ENCODE results near the gene SYNPR. TPM values are rescaled to one million over a fixed set of nuclear protein-coding genes. Genes with fewer than 3 reads are reported as not detected.
A peak's percentile ranks its signal among the peaks of the same experiment; 100 is the strongest.

The SYNPR gene
- total RNA-seq, 1 experiment from 2014 or later, result 0.85 TPM

DNA sequence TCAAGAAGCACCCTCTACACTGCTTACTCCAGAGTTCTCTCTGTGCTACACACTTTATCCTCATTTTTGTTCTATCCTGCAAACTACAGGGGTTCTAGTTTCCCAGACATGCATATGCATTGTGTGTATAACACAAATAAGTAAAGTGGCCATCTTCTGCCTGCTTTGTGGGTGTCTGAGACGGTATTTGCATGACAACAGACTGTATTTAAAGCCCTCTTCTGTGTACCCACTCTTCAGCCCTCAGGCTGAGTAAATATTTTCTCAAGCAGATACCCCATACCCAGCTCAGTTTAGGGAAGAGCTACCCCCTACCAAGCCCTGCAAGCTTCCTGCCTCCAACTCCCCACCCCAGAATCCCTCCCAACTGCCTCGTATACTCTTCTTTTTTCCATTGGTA lies 31.7 kb downstream of the SYNPR start:
- Mint-ChIP-seq H3K4me1 (peaks cover 10% of the 10 kb centered on the region), H3K36me3 (no peaks in the 10 kb centered on the region), H3K27ac (no peak overlapping the region), H3K4me3 (no peak overlapping the region), H3K27me3 (ENCODE audit: low read depth) (peaks cover 96% of the 10 kb centered on the region), H3K9me3 (no peaks in the 10 kb centered on the region; the same call in 1 of the 2 replicates)
- CTCF ChIA-PET, result no interaction called here
- ATAC-seq, result peak; percentile 98
- POLR2A ChIA-PET, result interaction anchor here (0.6 kb wide), 1 partner anchor 30 kb away, joined by 3 read pairs; no protein-coding TSS in a partner anchor
- no peak for DNase-seq (ENCODE audit: low spot score)
- no peak for TF ChIP-seq ZNF671 (CRISPR knock-in tag; IDR thresholded peaks at IDR 0.05)
- TF ChIP-seq, protein P1, sequence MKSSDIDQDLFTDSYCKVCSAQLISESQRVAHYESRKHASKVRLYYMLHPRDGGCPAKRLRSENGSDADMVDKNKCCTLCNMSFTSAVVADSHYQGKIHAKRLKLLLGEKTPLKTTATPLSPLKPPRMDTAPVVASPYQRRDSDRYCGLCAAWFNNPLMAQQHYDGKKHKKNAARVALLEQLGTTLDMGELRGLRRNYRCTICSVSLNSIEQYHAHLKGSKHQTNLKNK (CRISPR knock-in tag; IDR thresholded peaks at IDR 0.05), result peak; percentile 55; the same call in 1 of the 2 replicates

DNA sequence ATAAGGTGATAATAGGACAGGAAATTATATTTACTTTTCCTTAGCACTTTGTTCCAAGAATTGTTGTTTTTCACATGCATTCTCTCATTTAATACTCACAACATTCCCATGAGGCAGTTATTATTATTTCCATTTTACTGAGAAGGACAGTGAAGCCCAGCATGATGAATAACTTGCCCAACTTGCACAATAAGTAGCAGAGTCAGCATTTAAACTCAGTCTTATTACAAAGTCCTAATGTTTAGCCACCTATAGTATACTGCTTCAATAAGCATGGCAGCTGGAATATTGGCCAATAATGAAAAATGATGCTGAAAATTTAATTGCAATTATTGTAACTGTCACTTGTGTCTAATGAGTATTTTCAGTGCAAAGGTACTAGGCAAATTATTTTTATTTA lies 45.7 kb downstream of the SYNPR start:
- ATAC-seq (no peak), DNase-seq (ENCODE audit: low spot score) (no peak)
- Mint-ChIP-seq H3K4me3 (no peak overlapping the region), H3K27me3 (ENCODE audit: low read depth) (peaks cover 71% of the 10 kb centered on the region), H3K4me1 (peaks cover 4% of the 10 kb centered on the region), H3K9me3 (no peaks in the 10 kb centered on the region), H3K36me3 (no peaks in the 10 kb centered on the region), H3K27ac (no peak overlapping the region)
- ChIA-PET CTCF (no interaction called here), POLR2A (no interaction called here)
- TF ChIP-seq MXD4 (CRISPR knock-in tag; IDR thresholded peaks at IDR 0.05; ENCODE audit: borderline replicate concordance) (no peak), ZNF416 (CRISPR knock-in tag; IDR thresholded peaks at IDR 0.05) (no peak)

DNA sequence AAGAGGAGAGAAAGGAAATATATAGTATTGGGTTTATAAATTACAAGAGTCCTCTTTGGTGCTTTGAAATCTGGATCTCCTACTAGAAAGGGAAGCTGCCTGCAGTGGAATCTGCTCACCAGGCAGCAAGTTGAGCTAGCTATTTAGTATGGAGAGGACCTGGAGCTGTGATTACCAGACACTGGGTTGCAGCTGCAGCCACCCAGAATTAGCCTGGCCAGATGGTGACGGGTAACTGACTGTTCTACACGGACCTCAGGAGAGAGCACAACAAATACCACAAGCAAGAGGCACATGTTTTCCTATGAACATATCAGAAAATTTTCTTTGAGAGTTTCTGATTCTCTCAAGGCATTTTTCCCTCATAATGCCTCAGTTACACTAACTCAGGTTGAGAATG lies 46.5 kb downstream of the SYNPR start:
- POLR2A ChIA-PET, result no interaction called here
- H3K4me1 Mint-ChIP-seq, result peaks cover 4% of the 10 kb centered on the region
- peaks cover 63% of the 10 kb centered on the region for H3K27me3 Mint-ChIP-seq (ENCODE audit: low read depth)
- no peaks in the 10 kb centered on the region for H3K9me3 Mint-ChIP-seq
- H3K36me3 Mint-ChIP-seq, result no peaks in the 10 kb centered on the region
- H3K27ac Mint-ChIP-seq, result no peak overlapping the region
- no peak overlapping the region for H3K4me3 Mint-ChIP-seq
- DNase-seq (ENCODE audit: low spot score), result no peak
- CTCF ChIA-PET, result interaction anchor here (0.6 kb wide), 1 partner anchor 27 kb away, joined by 3 read pairs; no protein-coding TSS in a partner anchor
- no peak for ATAC-seq
- no peak for TF ChIP-seq ZNF416 (CRISPR knock-in tag; IDR thresholded peaks at IDR 0.05)
- no peak for TF ChIP-seq SP1 (CRISPR knock-in tag; conservative IDR thresholded peaks at IDR 0.05)
- no peak for TF ChIP-seq ZNF532 (CRISPR knock-in tag; IDR thresholded peaks at IDR 0.05; ENCODE audit: borderline replicate concordance)
- TF ChIP-seq, protein P2, sequence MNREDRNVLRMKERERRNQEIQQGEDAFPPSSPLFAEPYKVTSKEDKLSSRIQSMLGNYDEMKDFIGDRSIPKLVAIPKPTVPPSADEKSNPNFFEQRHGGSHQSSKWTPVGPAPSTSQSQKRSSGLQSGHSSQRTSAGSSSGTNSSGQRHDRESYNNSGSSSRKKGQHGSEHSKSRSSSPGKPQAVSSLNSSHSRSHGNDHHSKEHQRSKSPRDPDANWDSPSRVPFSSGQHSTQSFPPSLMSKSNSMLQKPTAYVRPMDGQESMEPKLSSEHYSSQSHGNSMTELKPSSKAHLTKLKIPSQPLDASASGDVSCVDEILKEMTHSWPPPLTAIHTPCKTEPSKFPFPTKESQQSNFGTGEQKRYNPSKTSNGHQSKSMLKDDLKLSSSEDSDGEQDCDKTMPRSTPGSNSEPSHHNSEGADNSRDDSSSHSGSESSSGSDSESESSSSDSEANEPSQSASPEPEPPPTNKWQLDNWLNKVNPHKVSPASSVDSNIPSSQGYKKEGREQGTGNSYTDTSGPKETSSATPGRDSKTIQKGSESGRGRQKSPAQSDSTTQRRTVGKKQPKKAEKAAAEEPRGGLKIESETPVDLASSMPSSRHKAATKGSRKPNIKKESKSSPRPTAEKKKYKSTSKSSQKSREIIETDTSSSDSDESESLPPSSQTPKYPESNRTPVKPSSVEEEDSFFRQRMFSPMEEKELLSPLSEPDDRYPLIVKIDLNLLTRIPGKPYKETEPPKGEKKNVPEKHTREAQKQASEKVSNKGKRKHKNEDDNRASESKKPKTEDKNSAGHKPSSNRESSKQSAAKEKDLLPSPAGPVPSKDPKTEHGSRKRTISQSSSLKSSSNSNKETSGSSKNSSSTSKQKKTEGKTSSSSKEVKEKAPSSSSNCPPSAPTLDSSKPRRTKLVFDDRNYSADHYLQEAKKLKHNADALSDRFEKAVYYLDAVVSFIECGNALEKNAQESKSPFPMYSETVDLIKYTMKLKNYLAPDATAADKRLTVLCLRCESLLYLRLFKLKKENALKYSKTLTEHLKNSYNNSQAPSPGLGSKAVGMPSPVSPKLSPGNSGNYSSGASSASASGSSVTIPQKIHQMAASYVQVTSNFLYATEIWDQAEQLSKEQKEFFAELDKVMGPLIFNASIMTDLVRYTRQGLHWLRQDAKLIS (CRISPR knock-in tag; IDR thresholded peaks at IDR 0.05; ENCODE audit: borderline replicate concordance), result no peak
- no peak for TF ChIP-seq FOXJ3 (CRISPR knock-in tag; IDR thresholded peaks at IDR 0.05; ENCODE audit: borderline replicate concordance)
- TF ChIP-seq ELF4 (CRISPR knock-in tag; IDR thresholded peaks at IDR 0.05; ENCODE audit: low read depth), result no peak
- no peak for TF ChIP-seq ETV6 (CRISPR knock-in tag; IDR thresholded peaks at IDR 0.05)
- TF ChIP-seq ZNF263 (CRISPR knock-in tag; IDR thresholded peaks at IDR 0.05; ENCODE audit: low read depth), result no peak
- TF ChIP-seq, protein P3, sequence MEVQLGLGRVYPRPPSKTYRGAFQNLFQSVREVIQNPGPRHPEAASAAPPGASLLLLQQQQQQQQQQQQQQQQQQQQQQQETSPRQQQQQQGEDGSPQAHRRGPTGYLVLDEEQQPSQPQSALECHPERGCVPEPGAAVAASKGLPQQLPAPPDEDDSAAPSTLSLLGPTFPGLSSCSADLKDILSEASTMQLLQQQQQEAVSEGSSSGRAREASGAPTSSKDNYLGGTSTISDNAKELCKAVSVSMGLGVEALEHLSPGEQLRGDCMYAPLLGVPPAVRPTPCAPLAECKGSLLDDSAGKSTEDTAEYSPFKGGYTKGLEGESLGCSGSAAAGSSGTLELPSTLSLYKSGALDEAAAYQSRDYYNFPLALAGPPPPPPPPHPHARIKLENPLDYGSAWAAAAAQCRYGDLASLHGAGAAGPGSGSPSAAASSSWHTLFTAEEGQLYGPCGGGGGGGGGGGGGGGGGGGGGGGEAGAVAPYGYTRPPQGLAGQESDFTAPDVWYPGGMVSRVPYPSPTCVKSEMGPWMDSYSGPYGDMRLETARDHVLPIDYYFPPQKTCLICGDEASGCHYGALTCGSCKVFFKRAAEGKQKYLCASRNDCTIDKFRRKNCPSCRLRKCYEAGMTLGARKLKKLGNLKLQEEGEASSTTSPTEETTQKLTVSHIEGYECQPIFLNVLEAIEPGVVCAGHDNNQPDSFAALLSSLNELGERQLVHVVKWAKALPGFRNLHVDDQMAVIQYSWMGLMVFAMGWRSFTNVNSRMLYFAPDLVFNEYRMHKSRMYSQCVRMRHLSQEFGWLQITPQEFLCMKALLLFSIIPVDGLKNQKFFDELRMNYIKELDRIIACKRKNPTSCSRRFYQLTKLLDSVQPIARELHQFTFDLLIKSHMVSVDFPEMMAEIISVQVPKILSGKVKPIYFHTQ (CRISPR knock-in tag; IDR thresholded peaks at IDR 0.05), result no peak
- TF ChIP-seq ZBTB21 (CRISPR knock-in tag; IDR thresholded peaks at IDR 0.05; ENCODE audit: borderline replicate concordance), result no peak
- no peak for TF ChIP-seq ZNF281 (CRISPR knock-in tag; IDR thresholded peaks at IDR 0.05)
- no peak for TF ChIP-seq IRF2 (CRISPR knock-in tag; IDR thresholded peaks at IDR 0.05; ENCODE audit: borderline replicate concordance, low read depth)
- TF ChIP-seq EMX1 (CRISPR knock-in tag; IDR thresholded peaks at IDR 0.05), result no peak
- no peak for TF ChIP-seq E2F5 (CRISPR knock-in tag; IDR thresholded peaks at IDR 0.05)

Data from WTC11 (cell line).